OCI-LY7 (cell line): ENCODE data around the gene ULK4. TPM values are rescaled to one million over a fixed set of nuclear protein-coding genes. Genes with fewer than 3 reads are reported as not detected.

Source experiments
- BruUV-seq: library from RNA; stranded (reverse); fragments of 400-500 nt; replicated peaks from 2 replicates; lab custom pipeline; 2021; lab: Mats Ljungman, UMichigan
- CTCF ChIA-PET: fragments of 300-600 bp; sonication (Branson Sonifier 250); formaldehyde crosslinking; loops from one replicate; lab custom pipeline; 2022; ENCODE audit warnings: antibody characterized with exemption; ENCODE audit not compliant: unreplicated experiment; lab: Charles Lee
- POLR2A ChIA-PET: fragments of 300-600 bp; sonication (Branson Sonifier 250); formaldehyde crosslinking; loops from one replicate; lab custom pipeline; 2022; ENCODE audit warnings: antibody characterized with exemption; lab: Charles Lee
- DNase-seq: peaks from one replicate; pipeline ENCODE4 v3.0.0-alpha.2; 2015; ENCODE audit warnings: low spot score
- H2AFZ ChIP-seq: fragments of 200-600 bp; sonication (generic), shearing (Covaris generic); 2 replicates; pipeline ENCODE4 v1.6.1; 2014; ENCODE audit warnings: mild to moderate bottlenecking, antibody characterized with exemption, low read length, moderate library complexity
- H3K27ac ChIP-seq: fragments of 200-600 bp; sonication (generic); 2 replicates; pipeline ENCODE4 v1.5.1; 2014; ENCODE audit warnings: mixed run types, low read depth, mild to moderate bottlenecking, moderate library complexity, low read length, inconsistent platforms; ENCODE audit not compliant: poor library complexity, severe bottlenecking
- H3K36me3 ChIP-seq: fragments of 200-600 bp; sonication (generic); 2 replicates; pipeline ENCODE4 v1.6.1; 2014; ENCODE audit warnings: mild to moderate bottlenecking, antibody characterized with exemption, low read length, moderate library complexity, mixed read lengths; ENCODE audit not compliant: insufficient read depth
- H3K4me1 ChIP-seq: fragments of 200-600 bp; sonication (generic); 2 replicates; pipeline ENCODE4 v1.5.1; 2014; ENCODE audit warnings: mild to moderate bottlenecking, low read length; ENCODE audit not compliant: insufficient read depth, poor library complexity, severe bottlenecking
- H3K4me2 ChIP-seq: fragments of 200-600 bp; sonication (generic); 2 replicates; pipeline ENCODE4 v1.6.1; 2014; ENCODE audit warnings: mild to moderate bottlenecking, low read length
- H3K4me3 ChIP-seq: fragments of 200-600 bp; sonication (generic); 2 replicates; pipeline ENCODE4 v1.5.1; 2014; ENCODE audit warnings: mild to moderate bottlenecking, low read depth, low read length; ENCODE audit not compliant: poor library complexity, severe bottlenecking
- H3K79me2 ChIP-seq: fragments of 200-600 bp; sonication (generic); 2 replicates; pipeline ENCODE4 v1.6.1; 2016; ENCODE audit warnings: low read depth, mild to moderate bottlenecking, low read length, moderate library complexity, mixed read lengths; ENCODE audit not compliant: insufficient read depth
- H3K9me2 ChIP-seq: fragments of 200-600 bp; sonication (generic); 2 replicates; pipeline ENCODE4 v1.6.1; 2016; ENCODE audit warnings: mild to moderate bottlenecking, low read length, mixed read lengths; ENCODE audit not compliant: insufficient read depth
- H3K9me3 ChIP-seq: fragments of 200-600 bp; sonication (generic); 2 replicates; pipeline ENCODE4 v1.6.1; 2014; ENCODE audit warnings: mild to moderate bottlenecking, mixed run types, low read length, mixed read lengths
- H4K20me1 ChIP-seq: fragments of 200-600 bp; sonication (generic); 2 replicates; pipeline ENCODE4 v1.6.1; 2014; ENCODE audit warnings: mild to moderate bottlenecking, antibody characterized with exemption, low read length, moderate library complexity, mixed read lengths; ENCODE audit not compliant: insufficient read depth
- CTCF ChIP-seq: fragments of 200-600 bp; sonication (generic); conservative IDR thresholded peaks from 2 replicates; pipeline ENCODE4 v1.5.1; 2014; ENCODE audit warnings: mild to moderate bottlenecking, antibody characterized with exemption, low read length, moderate library complexity, mixed read lengths
- EZH2phosphoT487 ChIP-seq: fragments of 200-600 bp; sonication (generic); IDR thresholded peaks from 2 replicates; pipeline ENCODE4 v1.6.1; 2018; ENCODE audit warnings: low read depth, borderline replicate concordance, mild to moderate bottlenecking, mixed run types, antibody characterized with exemption, low read length, moderate library complexity, mixed read lengths
- intact Hi-C: fragments of 100-400 bp; cut with micrococcal nuclease; formaldehyde crosslinking; loops from one replicate; pipeline ENCODE4 v1.10.0; 2022; ENCODE audit not compliant: unreplicated experiment
- total RNA-seq, 2 experiments: library from RNA; depleted of rRNA in 1 of 2; stranded (reverse); fragments of >200 nt in 1 of 2; shearing (Covaris generic) in 1 of 2; gene quantifications; 2 replicates each; pipeline ENCODE4 v1.2.3, GENCODE V29; 2014 to 2022

ULK4 gene
- total RNA-seq, 2 experiments from 2014 or later: 18.9 to 21.0 TPM

- Histone ChIP-seq H3K27ac (no peak overlapping the region), H3K9me2 (no peaks in the 10 kb centered on the region), H3K79me2 (peaks cover 7% of the 10 kb centered on the region; the same call in 1 of the 2 replicates), H3K9me3 (no peaks in the 10 kb centered on the region), H3K4me3 (no peak overlapping the region), H2AFZ (no peak overlapping the region), H4K20me1 (no peaks in the 10 kb centered on the region), H3K36me3 (peaks cover 8% of the 10 kb centered on the region), H3K4me2 (no peak overlapping the region), H3K4me1 (peaks cover 3% of the 10 kb centered on the region)
- POLR2A ChIA-PET: no interaction called here
- no TSS peak for BruUV-seq
- TF ChIP-seq EZH2phosphoT487 (no peak), CTCF (no peak)
- intact Hi-C loops: no loop called here
- no peak for DNase-seq
- CTCF ChIA-PET: no interaction called here
Observed at GRCh38 chr3:41955192-41955591, 6.7 kb downstream of the ULK4 start.

- DNase-seq: no peak
- H3K79me2 ChIP-seq: no peaks in the 10 kb centered on the region
- H3K9me2 ChIP-seq: no peaks in the 10 kb centered on the region
- no peaks in the 10 kb centered on the region for H3K4me1 ChIP-seq
- CTCF ChIA-PET: no interaction called here
- no peak overlapping the region for H3K27ac ChIP-seq
- H3K9me3 ChIP-seq: no peaks in the 10 kb centered on the region
- POLR2A ChIA-PET: no interaction called here
- intact Hi-C loops: no loop called here
- no peak overlapping the region for H3K4me2 ChIP-seq
- H4K20me1 ChIP-seq: no peaks in the 10 kb centered on the region
- no peak for TF ChIP-seq CTCF
- TF ChIP-seq EZH2phosphoT487: no peak
- no peak overlapping the region for H3K4me3 ChIP-seq
- no TSS peak for BruUV-seq
- H2AFZ ChIP-seq: no peak overlapping the region
- H3K36me3 ChIP-seq: 0 out of 2 replicates have a peak, but pooled peaks cover 5% of the 10 kb centered on the region
Observed at GRCh38 chr3:41943311-41943843, 18.5 kb downstream of the ULK4 start.

GRCh38 chr3:41940393-41940792 lies 21.5 kb downstream of the ULK4 start:
- intact Hi-C loops: no loop called here
- TF ChIP-seq CTCF (no peak), EZH2phosphoT487 (no peak)
- no TSS peak for BruUV-seq
- POLR2A ChIA-PET: no interaction called here
- no peak for DNase-seq
- no peaks in the 10 kb centered on the region for H4K20me1 ChIP-seq
- peaks cover 5% of the 10 kb centered on the region; the same call in 1 of the 2 replicates for H3K36me3 ChIP-seq
- no peaks in the 10 kb centered on the region for H3K9me3 ChIP-seq
- no peaks in the 10 kb centered on the region for H3K4me1 ChIP-seq
- no peak overlapping the region for H2AFZ ChIP-seq
- H3K79me2 ChIP-seq: no peaks in the 10 kb centered on the region
- CTCF ChIA-PET: no interaction called here
- no peaks in the 10 kb centered on the region for H3K9me2 ChIP-seq
- no peak overlapping the region for H3K4me3 ChIP-seq
- H3K27ac ChIP-seq: no peak overlapping the region
- H3K4me2 ChIP-seq: no peak overlapping the region
